H9 (cell line): Measurements from ENCODE around the gene PDE1A. TPM values are rescaled to one million over a fixed set of nuclear protein-coding genes. Genes with fewer than 3 reads are reported as not detected.

ENCODE experiments used
- DNase-seq: peaks from one replicate; pipeline ENCODE4 v3.0.0-alpha.2; 2017
- H2AFZ ChIP-seq: one replicate; pipeline ENCODE4 v1.6.1; 2013; ENCODE audit warnings: mild to moderate bottlenecking, low read length, control low read depth, moderate library complexity
- H2AK5ac ChIP-seq: 2 replicates; pipeline ENCODE4 v1.6.1; 2013; ENCODE audit warnings: low read length, control low read depth, mixed read lengths; ENCODE audit not compliant: insufficient read length
- H2BK120ac ChIP-seq: one replicate; pipeline ENCODE4 v1.6.1; 2013; ENCODE audit warnings: low read depth, mild to moderate bottlenecking, low read length, control low read depth, inconsistent platforms; ENCODE audit not compliant: poor library complexity, severe bottlenecking
- H2BK12ac ChIP-seq: 2 replicates; pipeline ENCODE4 v1.6.1; 2013; ENCODE audit warnings: low read length, control low read depth, mixed read lengths, low read depth; ENCODE audit not compliant: insufficient read length
- H2BK15ac ChIP-seq: 2 replicates; pipeline ENCODE4 v1.6.1; 2013; ENCODE audit warnings: low read depth, low read length, control low read depth
- H2BK20ac ChIP-seq: one replicate; pipeline ENCODE4 v1.6.1; 2013; ENCODE audit warnings: low read depth, mild to moderate bottlenecking, low read length, control low read depth, inconsistent platforms; ENCODE audit not compliant: poor library complexity, severe bottlenecking
- H2BK5ac ChIP-seq: 2 replicates; pipeline ENCODE4 v1.6.1; 2013; ENCODE audit warnings: low read length, control low read depth, mixed read lengths; ENCODE audit not compliant: insufficient read length
- H3K14ac ChIP-seq: 2 replicates; pipeline ENCODE4 v1.6.1; 2013; ENCODE audit warnings: low read length, control low read depth; ENCODE audit not compliant: insufficient read depth
- H3K18ac ChIP-seq: 2 replicates; pipeline ENCODE4 v1.6.1; 2013; ENCODE audit warnings: low read depth, mild to moderate bottlenecking, mixed read lengths, low read length, control low read depth; ENCODE audit not compliant: insufficient read length
- H3K23ac ChIP-seq: 2 replicates; pipeline ENCODE4 v1.6.1; 2013; ENCODE audit warnings: low read length, control low read depth, mixed read lengths, low read depth; ENCODE audit not compliant: insufficient read length
- H3K23me2 ChIP-seq: 2 replicates; pipeline ENCODE4 v1.6.1; 2013; ENCODE audit warnings: low read depth, mild to moderate bottlenecking, mixed read lengths, low read length, control low read depth; ENCODE audit not compliant: insufficient read length, poor library complexity, severe bottlenecking
- H3K27ac ChIP-seq: 2 replicates; pipeline ENCODE4 v1.5.1; 2013; ENCODE audit warnings: low read length, control low read depth, mixed read lengths, low read depth; ENCODE audit not compliant: insufficient read length
- H3K27me3 ChIP-seq: 2 replicates; pipeline ENCODE4 v1.6.1; 2013; ENCODE audit warnings: low read length, control low read depth, inconsistent platforms; ENCODE audit not compliant: insufficient read depth
- H3K4ac ChIP-seq: 2 replicates; pipeline ENCODE4 v1.6.1; 2013; ENCODE audit warnings: low read depth, mild to moderate bottlenecking, control low read depth, inconsistent platforms, low read length, moderate library complexity
- H3K4me1 ChIP-seq: 2 replicates; pipeline ENCODE4 v1.6.1; 2013; ENCODE audit warnings: low read length, control low read depth, inconsistent platforms; ENCODE audit not compliant: insufficient read depth
- H3K4me2 ChIP-seq: 2 replicates; pipeline ENCODE4 v1.6.1; 2013; ENCODE audit warnings: low read length, control low read depth, mixed read lengths; ENCODE audit not compliant: insufficient read length, insufficient read depth
- H3K56ac ChIP-seq: 2 replicates; pipeline ENCODE4 v1.6.1; 2013; ENCODE audit warnings: low read depth, mild to moderate bottlenecking, mixed read lengths, low read length, control low read depth; ENCODE audit not compliant: insufficient read length
- H3K79me1 ChIP-seq: 2 replicates; pipeline ENCODE4 v1.6.1; 2013; ENCODE audit warnings: low read depth, mild to moderate bottlenecking, moderate library complexity, low read length, control low read depth, inconsistent platforms; ENCODE audit not compliant: insufficient read depth, poor library complexity, severe bottlenecking
- H3K79me2 ChIP-seq: 2 replicates; pipeline ENCODE4 v1.6.1; 2013; ENCODE audit warnings: low read length, control low read depth, inconsistent platforms; ENCODE audit not compliant: insufficient read depth
- H3K9ac ChIP-seq: 2 replicates; pipeline ENCODE4 v1.6.1; 2013; ENCODE audit warnings: low read length, control low read depth, mixed read lengths; ENCODE audit not compliant: insufficient read length; ENCODE audit errors: extremely low read depth
- H3K9me3 ChIP-seq: one replicate; pipeline ENCODE4 v1.6.1; 2013; ENCODE audit warnings: low read depth, low read length, inconsistent platforms; ENCODE audit not compliant: control insufficient read depth
- H3T11ph ChIP-seq: one replicate; pipeline ENCODE4 v1.6.1; 2013; ENCODE audit warnings: mild to moderate bottlenecking, low read length, control low read depth, inconsistent platforms
- H4K20me1 ChIP-seq: one replicate; pipeline ENCODE4 v1.6.1; 2013; ENCODE audit not compliant: control insufficient read depth, insufficient read length, insufficient read depth
- H4K5ac ChIP-seq: 2 replicates; pipeline ENCODE4 v1.6.1; 2013; ENCODE audit warnings: low read depth, mild to moderate bottlenecking, mixed read lengths, low read length, control low read depth; ENCODE audit not compliant: insufficient read length
- H4K8ac ChIP-seq: replicated peaks from 2 replicates; pipeline ENCODE4 v1.6.1; 2013; ENCODE audit warnings: low read length, control low read depth, mixed read lengths, low read depth; ENCODE audit not compliant: insufficient read length
- H4K91ac ChIP-seq: 2 replicates; pipeline ENCODE4 v1.6.1; 2013; ENCODE audit warnings: low read depth, mild to moderate bottlenecking, moderate library complexity, mixed read lengths, low read length, control low read depth; ENCODE audit not compliant: insufficient read length
- H3K27ac Mint-ChIP-seq, 3 experiments: 2 replicates in 2 of 3; 3 replicates in 1 of 3; pipeline ENCODE4 v1.8.0; 2020 to 2021; ENCODE audit warnings: mixed read lengths in 3 of 3, mild to moderate bottlenecking in 1 of 3, moderate library complexity in 1 of 3
- H3K27me3 Mint-ChIP-seq: 2 replicates; pipeline ENCODE4 v1.8.0; 2021; ENCODE audit warnings: low read depth, mild to moderate bottlenecking, moderate library complexity, mixed read lengths
- H3K36me3 Mint-ChIP-seq, 3 experiments: 2 replicates in 2 of 3; 3 replicates in 1 of 3; pipeline ENCODE4 v1.8.0; 2020 to 2021; ENCODE audit warnings: low read depth in 3 of 3, mixed read lengths in 3 of 3; ENCODE audit not compliant: insufficient read depth in 1 of 3
- H3K4me1 Mint-ChIP-seq, 2 experiments: 2 replicates each; pipeline ENCODE4 v1.8.0; 2020; ENCODE audit warnings: mixed read lengths in 2 of 2
- H3K4me3 Mint-ChIP-seq, 2 experiments: 2 replicates in 1 of 2; 3 replicates in 1 of 2; pipeline ENCODE4 v1.8.0; 2020 to 2021; ENCODE audit warnings: mild to moderate bottlenecking in 2 of 2, mixed read lengths in 2 of 2, moderate library complexity in 1 of 2
- H3K9me3 Mint-ChIP-seq, 2 experiments: 2 replicates in 1 of 2; 3 replicates in 1 of 2; pipeline ENCODE4 v1.8.0; 2020; ENCODE audit warnings: mild to moderate bottlenecking in 2 of 2, mixed read lengths in 2 of 2, moderate library complexity in 1 of 2
- CTCF ChIP-seq: fragments of 200-600 bp; sonication (generic); conservative IDR thresholded peaks from 3 replicates; pipeline ENCODE4 v1.8.0; 2021; ENCODE audit warnings: antibody characterized with exemption, mild to moderate bottlenecking
- total RNA-seq: library from RNA; stranded (reverse); gene quantifications from 2 replicates; pipeline ENCODE4 v1.2.1, GENCODE V29; 2021

PDE1A gene
- total RNA-seq, 1 experiment from 2014 or later: 0.11 TPM

- H4K91ac ChIP-seq: no peak overlapping the region
- H3K4ac ChIP-seq: no peak overlapping the region
- no peak for TF ChIP-seq CTCF
- no peaks in the 10 kb centered on the region for H3K23me2 ChIP-seq
- no peak overlapping the region for H2AFZ ChIP-seq
- H2BK20ac ChIP-seq: no peak overlapping the region
- H3K4me2 ChIP-seq: no peak overlapping the region
- no peak overlapping the region for H4K5ac ChIP-seq
- peaks cover 27 to 40% of the 10 kb centered on the region in 2 experiments for H3K9me3 Mint-ChIP-seq
- no peaks in the 10 kb centered on the region for H3K79me1 ChIP-seq
- H3K9me3 ChIP-seq: no peaks in the 10 kb centered on the region
- no peaks in the 10 kb centered on the region for H3K79me2 ChIP-seq
- no peak overlapping the region for H3K9ac ChIP-seq
- no peak overlapping the region for H3K18ac ChIP-seq
- H2BK5ac ChIP-seq: no peak overlapping the region
- H3K56ac ChIP-seq: no peak overlapping the region
- H3K36me3 Mint-ChIP-seq: peaks cover 7 to 31% (median 20%) of the 10 kb centered on the region in 3 experiments
- no peak for DNase-seq
- no peak overlapping the region for H3K27ac Mint-ChIP-seq
- H2AK5ac ChIP-seq: no peak overlapping the region
- no peak overlapping the region for H3T11ph ChIP-seq
- H2BK15ac ChIP-seq: no peak overlapping the region
- H4K8ac ChIP-seq: no peak overlapping the region
- no peaks in the 10 kb centered on the region for H3K4me1 ChIP-seq
- H4K20me1 ChIP-seq: no peaks in the 10 kb centered on the region
- no peak overlapping the region for H2BK120ac ChIP-seq
- H3K23ac ChIP-seq: no peak overlapping the region
- no peak overlapping the region for H3K27ac ChIP-seq
- H3K14ac ChIP-seq: no peak overlapping the region
- no peaks in the 10 kb centered on the region for H3K4me1 Mint-ChIP-seq
- no peaks in the 10 kb centered on the region for H3K27me3 Mint-ChIP-seq
- no peaks in the 10 kb centered on the region for H3K27me3 ChIP-seq
- H2BK12ac ChIP-seq: no peak overlapping the region
- H3K4me3 Mint-ChIP-seq: no peak overlapping the region
Measured at GRCh38 chr2:182384860-182385259, 42.0 kb downstream of the PDE1A start.
